Panc1 (cell line): ENCODE data around the gene SCN2A.

Source experiments
- CTCF ChIP-seq: fragments of 450-650 bp; IDR thresholded peaks from 2 replicates; pipeline ENCODE4 v1.5.1; 2017; ENCODE audit warnings: mild to moderate bottlenecking
- POLR2AphosphoS5 ChIP-seq: IDR thresholded peaks from 2 replicates; pipeline ENCODE4 v1.6.1; 2012; ENCODE audit warnings: mild to moderate bottlenecking, low read depth, low read length, moderate library complexity
- REST ChIP-seq, 2 experiments: IDR thresholded peaks; 2 replicates each; pipeline ENCODE4 v1.6.1; 2011 to 2012; ENCODE audit warnings: low read depth in 2 of 2, control low read depth in 1 of 2, low read length in 1 of 2, mild to moderate bottlenecking in 1 of 2, moderate library complexity in 1 of 2; ENCODE audit not compliant: insufficient read depth in 1 of 2
- SIN3A ChIP-seq: IDR thresholded peaks from 2 replicates; pipeline ENCODE4 v1.6.1; 2012; ENCODE audit warnings: low read depth, mild to moderate bottlenecking, low read length, moderate library complexity, borderline replicate concordance; ENCODE audit not compliant: insufficient read depth
- TCF7L2 ChIP-seq: IDR thresholded peaks from 2 replicates; pipeline ENCODE4 v1.6.1; 2011; ENCODE audit warnings: mild to moderate bottlenecking, low read depth, low read length, inconsistent platforms

DNA sequence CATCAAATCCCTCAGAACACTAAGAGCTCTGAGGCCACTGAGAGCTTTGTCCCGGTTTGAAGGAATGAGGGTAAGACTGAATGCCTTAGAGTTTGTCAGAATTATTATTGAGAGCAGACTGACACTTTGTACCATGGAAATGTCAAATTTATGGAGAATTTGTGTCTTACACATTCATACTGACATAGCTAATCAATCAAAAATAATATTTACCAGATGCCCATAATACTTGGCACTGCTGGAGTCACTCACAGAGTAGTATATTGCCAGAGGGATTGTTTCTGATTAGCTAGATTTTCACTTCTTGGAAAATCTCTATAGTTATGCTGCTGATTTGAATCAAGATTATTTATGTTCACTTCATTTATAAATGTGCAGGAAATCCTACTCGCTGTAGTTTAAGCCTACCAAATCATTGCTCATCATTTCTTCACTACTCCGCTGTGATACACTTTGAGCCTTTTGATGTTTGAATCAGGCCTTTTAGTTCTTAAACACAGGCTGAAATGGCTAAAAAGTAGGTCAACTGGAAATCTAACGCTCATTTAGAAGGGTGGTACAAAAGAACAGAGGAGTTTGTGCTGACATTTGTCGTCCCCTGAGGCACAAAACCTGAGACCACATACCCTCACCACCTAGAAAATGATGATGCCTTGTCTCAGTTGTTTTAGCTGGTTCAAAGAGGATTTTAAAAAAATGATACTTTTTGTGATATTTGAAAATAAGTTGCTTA is 134.2 kb downstream of the SCN2A start:
- TF ChIP-seq CTCF (no peak), POLR2AphosphoS5 (no peak), REST (IDR thresholded peaks at IDR 0.05; ENCODE audit: insufficient read depth in 1 of 2, low read depth in 2 of 2, low read length in 1 of 2) (no peak), TCF7L2 (no peak), SIN3A (no peak)
